ENCODE measurements around the gene CNGA3.

The CNGA3 gene

DNA sequence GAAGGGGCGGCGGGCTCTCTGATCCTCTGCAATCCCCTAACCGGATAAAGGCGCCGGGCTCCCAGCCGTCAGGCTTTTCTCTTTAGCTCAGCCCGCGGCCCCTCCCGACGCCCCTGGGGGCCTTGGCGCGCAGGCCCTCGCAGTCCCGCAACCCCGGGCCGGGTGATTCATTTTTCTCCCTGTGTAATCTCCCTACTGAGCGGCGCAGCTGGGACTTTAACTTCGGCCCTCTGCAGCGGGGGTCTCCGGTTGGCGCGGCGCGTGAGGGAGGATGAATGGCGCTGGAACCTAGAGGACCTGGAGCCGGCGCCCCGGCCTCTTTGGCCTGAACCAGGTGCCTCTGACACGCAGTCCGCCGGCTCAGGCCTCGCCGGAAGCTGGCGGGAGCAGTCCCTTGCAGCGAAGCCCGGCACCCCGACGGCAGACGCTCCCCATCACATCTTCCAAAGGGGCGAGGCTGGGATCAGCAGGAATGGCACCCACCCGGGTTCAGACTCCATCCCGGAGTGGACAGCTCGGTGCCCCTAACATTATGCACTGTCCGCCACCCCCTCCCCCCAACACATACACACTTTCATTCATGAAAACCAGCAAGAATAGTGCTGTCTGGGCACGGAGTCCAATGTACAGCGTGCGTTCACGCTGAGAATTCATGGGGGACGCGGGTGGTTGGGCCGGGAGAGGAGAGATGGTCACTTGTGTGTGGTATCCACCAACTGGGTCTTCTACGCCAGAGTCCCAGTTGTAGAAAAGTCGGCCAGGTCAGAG, 1.2 kb downstream of the CNGA3 start:
- no peaks in the 10 kb centered on the region for H3K36me3 ChIP-seq (ENCODE audit: control insufficient read depth in 1 of 2, insufficient read depth in 2 of 2, low read depth in 1 of 2, low read length in 2 of 2)
- no peak overlapping the region for H2BK5ac ChIP-seq (ENCODE audit: low read depth, low read length, poor library complexity, severe bottlenecking)
- H4K91ac ChIP-seq (ENCODE audit: low read length): no peak overlapping the region
- no peak overlapping the region for H3K9ac ChIP-seq (ENCODE audit: low read length)
- DNase-seq: no peak
- no peak overlapping the region for H2AK5ac ChIP-seq (ENCODE audit: low read length, severe bottlenecking)
- H3K4me3 ChIP-seq (ENCODE audit: insufficient read depth in 1 of 2, low read depth in 1 of 2, low read length in 2 of 2): peak overlapping the region in 1 of 2 experiments; percentile 74
- no peak overlapping the region for H2BK15ac ChIP-seq (ENCODE audit: low read depth, poor library complexity, severe bottlenecking)
- H3K9me3 ChIP-seq (ENCODE audit: control insufficient read depth, low read length): no peaks in the 10 kb centered on the region
- WGBS: 16% methylated on average over 53 of the region's 54 CpGs
- no peak overlapping the region for H3K14ac ChIP-seq (ENCODE audit: low read length in 2 of 2)
- no peak overlapping the region for H2BK120ac ChIP-seq (ENCODE audit: low read depth, low read length)
- no peak overlapping the region for H3K18ac ChIP-seq (ENCODE audit: low read depth in 1 of 2, low read length in 2 of 2)
- no peak overlapping the region for H4K8ac ChIP-seq (ENCODE audit: low read length)
- H2AFZ ChIP-seq (ENCODE audit: low read depth, low read length): no peak overlapping the region
- H3K79me1 ChIP-seq (replicated peaks; ENCODE audit: low read length, poor library complexity, severe bottlenecking): no peaks in the 10 kb centered on the region
- no peak overlapping the region for H3K4me2 ChIP-seq (ENCODE audit: low read length, poor library complexity, severe bottlenecking)
- H3K27ac ChIP-seq (ENCODE audit: low read length, poor library complexity, severe bottlenecking): no peak overlapping the region
- no peak overlapping the region for H2BK12ac ChIP-seq (ENCODE audit: low read length in 2 of 2)
- no peak overlapping the region for H3K4ac ChIP-seq (ENCODE audit: low read depth in 1 of 2, low read length in 2 of 2)
- H3K23ac ChIP-seq (ENCODE audit: low read length in 2 of 2): no peak overlapping the region
- peaks cover 63 to 79% of the 10 kb centered on the region in 2 experiments for H3K27me3 ChIP-seq (ENCODE audit: control insufficient read depth in 1 of 2, insufficient read depth in 1 of 2, low read length in 2 of 2)
- peaks cover 17% of the 10 kb centered on the region for H3K4me1 ChIP-seq (ENCODE audit: control insufficient read depth, insufficient read depth, low read depth, low read length)

- no peak overlapping the region for H3K14ac ChIP-seq (ENCODE audit: low read length in 2 of 2)
- H3K4me1 ChIP-seq (ENCODE audit: control insufficient read depth, insufficient read depth, low read depth, low read length): peaks cover 17% of the 10 kb centered on the region
- no peak overlapping the region for H2BK120ac ChIP-seq (ENCODE audit: low read depth, low read length)
- no peak overlapping the region for H2AFZ ChIP-seq (ENCODE audit: low read depth, low read length)
- H3K4me3 ChIP-seq (ENCODE audit: insufficient read depth in 1 of 2, low read depth in 1 of 2, low read length in 2 of 2): no peak overlapping the region
- H2AK5ac ChIP-seq (ENCODE audit: low read length, severe bottlenecking): no peak overlapping the region
- no peak overlapping the region for H2BK15ac ChIP-seq (ENCODE audit: low read depth, poor library complexity, severe bottlenecking)
- no peak overlapping the region for H3K27ac ChIP-seq (ENCODE audit: low read length, poor library complexity, severe bottlenecking)
- H4K91ac ChIP-seq (ENCODE audit: low read length): no peak overlapping the region
- H3K4ac ChIP-seq (ENCODE audit: low read depth in 1 of 2, low read length in 2 of 2): no peak overlapping the region
- H3K27me3 ChIP-seq (ENCODE audit: control insufficient read depth in 1 of 2, insufficient read depth in 1 of 2, low read length in 2 of 2): peaks cover 62 to 73% of the 10 kb centered on the region in 2 experiments
- no peaks in the 10 kb centered on the region for H3K79me1 ChIP-seq (replicated peaks; ENCODE audit: low read length, poor library complexity, severe bottlenecking)
- H3K23ac ChIP-seq (ENCODE audit: low read length in 2 of 2): no peak overlapping the region
- H3K18ac ChIP-seq (ENCODE audit: low read depth in 1 of 2, low read length in 2 of 2): no peak overlapping the region
- no peaks in the 10 kb centered on the region for H3K9me3 ChIP-seq (ENCODE audit: control insufficient read depth, low read length)
- H3K4me2 ChIP-seq (ENCODE audit: low read length, poor library complexity, severe bottlenecking): no peak overlapping the region
- H3K36me3 ChIP-seq (ENCODE audit: control insufficient read depth in 1 of 2, insufficient read depth in 2 of 2, low read depth in 1 of 2, low read length in 2 of 2): no peaks in the 10 kb centered on the region
- H2BK5ac ChIP-seq (ENCODE audit: low read depth, low read length, poor library complexity, severe bottlenecking): no peak overlapping the region
- H2BK12ac ChIP-seq (ENCODE audit: low read length in 2 of 2): no peak overlapping the region
- H4K8ac ChIP-seq (ENCODE audit: low read length): no peak overlapping the region
- WGBS: 19% methylated on average over 9 of the region's 15 CpGs
- peak; percentile 21 for DNase-seq
- no peak overlapping the region for H3K9ac ChIP-seq (ENCODE audit: low read length)
These were observed 1.9 kb downstream of the CNGA3 start for GRCh38 chr2:98348066-98348561.

- Histone ChIP-seq H4K91ac (ENCODE audit: low read length) (no peak overlapping the region), H3K18ac (ENCODE audit: low read depth in 1 of 2, low read length in 2 of 2) (no peak overlapping the region), H3K9ac (ENCODE audit: low read length) (no peak overlapping the region), H3K4me1 (ENCODE audit: control insufficient read depth, insufficient read depth, low read depth, low read length) (peaks cover 17% of the 10 kb centered on the region), H3K27me3 (ENCODE audit: control insufficient read depth in 1 of 2, insufficient read depth in 1 of 2, low read length in 2 of 2) (peaks cover 46 to 58% of the 10 kb centered on the region in 2 experiments), H3K4me2 (ENCODE audit: low read length, poor library complexity, severe bottlenecking) (no peak overlapping the region), H3K4me3 (ENCODE audit: insufficient read depth in 1 of 2, low read depth in 1 of 2, low read length in 2 of 2) (no peak overlapping the region), H2BK15ac (ENCODE audit: low read depth, poor library complexity, severe bottlenecking) (no peak overlapping the region), H2BK5ac (ENCODE audit: low read depth, low read length, poor library complexity, severe bottlenecking) (no peak overlapping the region), H2BK12ac (ENCODE audit: low read length in 2 of 2) (no peak overlapping the region), H3K23ac (ENCODE audit: low read length in 2 of 2) (no peak overlapping the region), H3K4ac (ENCODE audit: low read depth in 1 of 2, low read length in 2 of 2) (no peak overlapping the region), H2BK120ac (ENCODE audit: low read depth, low read length) (no peak overlapping the region), H3K36me3 (ENCODE audit: control insufficient read depth in 1 of 2, insufficient read depth in 2 of 2, low read depth in 1 of 2, low read length in 2 of 2) (no peaks in the 10 kb centered on the region), H3K27ac (ENCODE audit: low read length, poor library complexity, severe bottlenecking) (no peak overlapping the region), H3K9me3 (ENCODE audit: control insufficient read depth, low read length) (no peaks in the 10 kb centered on the region), H2AK5ac (ENCODE audit: low read length, severe bottlenecking) (no peak overlapping the region), H4K8ac (ENCODE audit: low read length) (no peak overlapping the region), H2AFZ (ENCODE audit: low read depth, low read length) (no peak overlapping the region), H3K79me1 (replicated peaks; ENCODE audit: low read length, poor library complexity, severe bottlenecking) (no peaks in the 10 kb centered on the region), H3K14ac (ENCODE audit: low read length in 2 of 2) (no peak overlapping the region)
- WGBS: 84% methylated on average over 1 of the region's 1 CpG
- no peak for DNase-seq
These were observed 4.2 kb downstream of the CNGA3 start for GRCh38 chr2:98350411-98350810.

- no peak overlapping the region for H2AK5ac ChIP-seq (ENCODE audit: low read length, severe bottlenecking)
- H3K27me3 ChIP-seq (ENCODE audit: control insufficient read depth in 1 of 2, insufficient read depth in 1 of 2, low read length in 2 of 2): peaks cover 21 to 23% of the 10 kb centered on the region in 2 experiments
- no peak overlapping the region for H3K4me3 ChIP-seq (ENCODE audit: insufficient read depth in 1 of 2, low read depth in 1 of 2, low read length in 2 of 2)
- H3K23ac ChIP-seq (ENCODE audit: low read length in 2 of 2): no peak overlapping the region
- H3K9me3 ChIP-seq (ENCODE audit: control insufficient read depth, low read length): no peaks in the 10 kb centered on the region
- no peak overlapping the region for H2BK15ac ChIP-seq (ENCODE audit: low read depth, poor library complexity, severe bottlenecking)
- H3K36me3 ChIP-seq (ENCODE audit: control insufficient read depth in 1 of 2, insufficient read depth in 2 of 2, low read depth in 1 of 2, low read length in 2 of 2): no peaks in the 10 kb centered on the region
- WGBS: 32% methylated on average over 3 of the region's 3 CpGs
- no peak for DNase-seq
- H3K9ac ChIP-seq (ENCODE audit: low read length): no peak overlapping the region
- no peak overlapping the region for H4K8ac ChIP-seq (ENCODE audit: low read length)
- no peak overlapping the region for H2BK12ac ChIP-seq (ENCODE audit: low read length in 2 of 2)
- no peak overlapping the region for H4K91ac ChIP-seq (ENCODE audit: low read length)
- H3K4me1 ChIP-seq (ENCODE audit: control insufficient read depth, insufficient read depth, low read depth, low read length): no peaks in the 10 kb centered on the region
- H3K18ac ChIP-seq (ENCODE audit: low read depth in 1 of 2, low read length in 2 of 2): no peak overlapping the region
- H2BK120ac ChIP-seq (ENCODE audit: low read depth, low read length): no peak overlapping the region
- no peak overlapping the region for H3K27ac ChIP-seq (ENCODE audit: low read length, poor library complexity, severe bottlenecking)
- H3K4me2 ChIP-seq (ENCODE audit: low read length, poor library complexity, severe bottlenecking): no peak overlapping the region
- no peak overlapping the region for H2BK5ac ChIP-seq (ENCODE audit: low read depth, low read length, poor library complexity, severe bottlenecking)
- no peak overlapping the region for H3K14ac ChIP-seq (ENCODE audit: low read length in 2 of 2)
- no peak overlapping the region for H3K4ac ChIP-seq (ENCODE audit: low read depth in 1 of 2, low read length in 2 of 2)
- H3K79me1 ChIP-seq (replicated peaks; ENCODE audit: low read length, poor library complexity, severe bottlenecking): no peaks in the 10 kb centered on the region
- no peak overlapping the region for H2AFZ ChIP-seq (ENCODE audit: low read depth, low read length)
These were observed 9.6 kb downstream of the CNGA3 start for GRCh38 chr2:98355881-98356280.
